ENCODE measurements around the gene NAA16.

DNA sequence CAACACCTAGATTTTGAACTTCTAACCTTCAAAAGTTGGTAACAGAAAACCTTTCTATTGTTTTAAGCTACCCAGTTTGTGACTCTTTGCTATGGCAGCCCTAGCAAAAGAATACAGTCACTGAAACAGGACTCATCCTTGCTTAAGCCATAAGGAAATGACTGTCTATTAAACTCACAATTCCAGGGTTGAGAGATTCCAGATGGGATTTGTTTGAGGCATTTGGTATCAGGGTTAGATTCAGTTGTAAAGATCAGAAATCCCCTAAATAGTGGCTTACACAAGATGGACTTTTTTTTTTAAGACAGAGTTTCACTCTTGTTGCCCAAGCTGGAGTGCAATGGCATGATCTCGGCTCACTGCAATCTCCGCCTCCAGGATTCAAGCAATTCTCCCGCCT is 105.2 kb downstream of the NAA16 start:
- no peak for TF ChIP-seq EZH2 (IDR thresholded peaks at IDR 0.05)
- TF ChIP-seq POLR2AphosphoS5 (IDR thresholded peaks at IDR 0.05; ENCODE audit: borderline replicate concordance, low read depth, low read length): no peak
- no peak for TF ChIP-seq FOXP2 (optimal IDR thresholded peaks at IDR 0.05; ENCODE audit: control extremely low read depth, extremely low read length, insufficient read depth)
